ENCODE measurements around the gene NXPH3. TPM values are rescaled to one million over a fixed set of nuclear protein-coding genes. Genes with fewer than 3 reads are reported as not detected.
A peak's percentile ranks its signal among the peaks of the same experiment; 100 is the strongest.

The NXPH3 gene
- polyA plus RNA-seq, 1 of the 3 experiments (the other 2 are of a cell fraction), result 0.30 TPM

- Histone ChIP-seq H3F3A (replicated peaks; ENCODE audit: insufficient read depth) (peaks cover 17% of the 10 kb centered on the region), H3K27ac (ENCODE audit: low read depth in 2 of 2, low read length in 1 of 2) (peak overlapping the region in 1 of 2 experiments; percentile 73; a peak in 2 of 4 replicates), H3K4me2 (peak overlapping the region; percentile 59), H2AFZ (ENCODE audit: low read depth) (no peak overlapping the region), H3K9ac (no peak overlapping the region), H3K9me2 (no peaks in the 10 kb centered on the region), H3K27me3 (ENCODE audit: insufficient read depth) (no peaks in the 10 kb centered on the region), H4K20me1 (ENCODE audit: insufficient read depth) (no peaks in the 10 kb centered on the region), H3K79me2 (ENCODE audit: insufficient read depth) (no peaks in the 10 kb centered on the region), H3K4me3 (ENCODE audit: low read depth in 2 of 2, low read length in 1 of 2) (no peak overlapping the region), H3K36me3 (replicated peaks in 1 of 2; ENCODE audit: control insufficient read depth in 1 of 2, insufficient read depth in 2 of 2, low read length in 1 of 2) (peaks cover 0 to 16% of the 10 kb centered on the region in 2 experiments), H3K4me1 (ENCODE audit: control insufficient read depth in 1 of 2, insufficient read depth in 2 of 2, low read depth in 1 of 2, low read length in 1 of 2) (peaks cover 3 to 20% of the 10 kb centered on the region in 2 experiments; a peak in 3 of 4 replicates), H3K9me3 (no peaks in the 10 kb centered on the region)
- WGBS (ENCODE audit: low lambda C conversion rate), result 95% methylated on average over 8 of the region's 8 CpGs
- TF ChIP-seq NRF1 (IDR thresholded peaks at IDR 0.05; ENCODE audit: low read depth, low read length) (no peak), ZBTB33 (IDR thresholded peaks at IDR 0.05; ENCODE audit: borderline replicate concordance, low read depth) (no peak), SMC3 (IDR thresholded peaks at IDR 0.05; ENCODE audit: low read depth, low read length) (no peak), TAF1 (IDR thresholded peaks at IDR 0.05; ENCODE audit: borderline replicate concordance, low read depth, low read length) (no peak), ELF1 (IDR thresholded peaks at IDR 0.05) (no peak), PBX3 (IDR thresholded peaks at IDR 0.05) (no peak), IRF3 (IDR thresholded peaks at IDR 0.05; ENCODE audit: low read depth, low read length) (no peak), FOSL2 (IDR thresholded peaks at IDR 0.05; ENCODE audit: borderline replicate concordance, low read depth) (no peak), CTCF (IDR thresholded peaks at IDR 0.05) (no peak), RFX5 (IDR thresholded peaks at IDR 0.05; ENCODE audit: low read length) (no peak), USF1 (IDR thresholded peaks at IDR 0.05; ENCODE audit: borderline replicate concordance, low read depth) (no peak), JUND (IDR thresholded peaks at IDR 0.05) (no peak), CHD2 (IDR thresholded peaks at IDR 0.05; ENCODE audit: low read length, partially characterized antibody) (no peak), POLR2AphosphoS5 (IDR thresholded peaks at IDR 0.05; ENCODE audit: low read depth, low read length) (no peak), REST (IDR thresholded peaks at IDR 0.05; ENCODE audit: low read depth, low read length) (no peak), FOXM1 (IDR thresholded peaks at IDR 0.05; ENCODE audit: low read depth) (no peak)
- ChIA-PET CTCF (interaction anchor here (0.7 to 48.9 kb wide), 5 partner anchors 9 to 105 kb away, joined by 3 to 2107 read pairs (median 4); partner anchors contain the start of genes NXPH3, SLC35B1 and SPOP), POLR2A (no interaction called here)
- no peak for DNase-seq
Observed at GRCh38 chr17:49588312-49588711, 12.6 kb downstream of the NXPH3 start.

Measured in SK-N-SH (cell line).